Mucosa of stomach (tissue), 1 donor: Measurements from ENCODE around the gene ANO9.
"Not testable (repeated sequence)": the region's sequence is repeated elsewhere in the genome, so short reads cannot be mapped to it uniquely, and the experiment has no call there.

ENCODE experiments used
- H3K27me3 ChIP-seq: one replicate; pipeline ENCODE4 v1.7.0; 2013; ENCODE audit warnings: mild to moderate bottlenecking, low read length; ENCODE audit not compliant: control insufficient read depth, insufficient read depth
- H3K36me3 ChIP-seq: one replicate; pipeline ENCODE4 v1.7.0; 2013; ENCODE audit warnings: low read length; ENCODE audit not compliant: control insufficient read depth, insufficient read depth
- H3K4me1 ChIP-seq: one replicate; pipeline ENCODE4 v1.7.0; 2013; ENCODE audit warnings: mild to moderate bottlenecking, low read length; ENCODE audit not compliant: control insufficient read depth, insufficient read depth
- H3K4me3 ChIP-seq: one replicate; pipeline ENCODE4 v1.7.0; 2013; ENCODE audit warnings: low read length
- H3K9ac ChIP-seq: one replicate; pipeline ENCODE4 v1.7.0; 2013; ENCODE audit warnings: mild to moderate bottlenecking, low read length, moderate library complexity
- H3K9me3 ChIP-seq: one replicate; pipeline ENCODE4 v1.7.0; 2013; ENCODE audit warnings: mild to moderate bottlenecking, low read length, moderate library complexity; ENCODE audit not compliant: control insufficient read depth
- donor health status: Pancreatic carcinoma.

ANO9 gene

GRCh38 chr11:413120-414081 lies 28.4 kb downstream of the ANO9 start:
- Histone ChIP-seq H3K9me3 (no peaks in the 10 kb centered on the region), H3K4me3 (no peak overlapping the region), H3K27me3 (peaks cover 7% of the 10 kb centered on the region), H3K4me1 (peaks cover 18% of the 10 kb centered on the region), H3K9ac (no peak overlapping the region), H3K36me3 (no peaks in the 10 kb centered on the region)

DNA sequence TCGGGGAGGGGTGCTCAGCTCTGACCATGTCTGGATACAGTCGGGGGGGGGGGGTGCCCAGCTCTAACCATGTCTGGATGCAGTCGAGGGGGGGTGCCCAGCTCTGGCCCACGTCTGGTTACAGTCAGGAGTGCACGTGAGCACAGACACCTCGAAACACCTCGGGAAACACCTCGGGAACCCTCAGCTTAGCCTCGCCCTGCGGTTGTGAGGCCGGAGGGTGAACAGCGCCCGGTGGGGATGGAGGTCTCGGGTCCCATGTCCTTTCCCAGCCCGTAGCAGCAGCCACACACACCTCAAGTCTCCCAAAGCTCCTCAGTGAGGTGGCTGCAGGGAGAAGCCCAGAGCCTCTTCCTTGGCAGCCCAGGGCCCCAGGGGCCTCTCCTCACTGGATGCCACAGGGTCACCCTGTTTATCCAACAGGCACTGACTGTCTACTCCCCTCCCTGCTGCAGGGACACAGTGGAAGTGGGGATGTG lies 29.1 kb downstream of the ANO9 start:
- Histone ChIP-seq H3K9me3 (no peaks in the 10 kb centered on the region), H3K36me3 (no peaks in the 10 kb centered on the region), H3K9ac (no peak overlapping the region), H3K4me1 (peaks cover 14% of the 10 kb centered on the region), H3K27me3 (peaks cover 7% of the 10 kb centered on the region), H3K4me3 (no peak overlapping the region)

DNA sequence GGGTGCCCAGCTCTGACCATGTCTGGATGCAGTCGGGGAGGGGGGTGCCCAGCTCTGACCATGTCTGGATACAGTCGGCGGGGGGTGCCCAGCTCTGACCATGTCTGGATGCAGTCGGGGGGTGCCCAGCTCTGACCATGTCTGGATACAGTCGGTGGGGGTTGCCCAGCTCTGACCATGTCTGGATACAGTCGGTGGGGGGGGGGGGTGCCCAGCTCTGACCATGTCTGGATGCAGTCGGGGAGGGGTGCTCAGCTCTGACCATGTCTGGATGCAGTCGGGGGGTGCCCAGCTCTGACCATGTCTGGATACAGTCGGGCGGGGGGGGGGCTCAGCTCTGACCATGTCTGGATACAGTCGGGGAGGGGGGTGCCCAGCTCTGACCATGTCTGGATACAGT lies 30.3 kb downstream of the ANO9 start:
- not testable (repeated sequence) for H3K9ac ChIP-seq, H3K27me3 ChIP-seq, H3K36me3 ChIP-seq, H3K9me3 ChIP-seq, H3K4me3 ChIP-seq
- H3K4me1 ChIP-seq, result peaks cover 14% of the 10 kb centered on the region

- not testable (repeated sequence) for H3K9me3 ChIP-seq, H3K9ac ChIP-seq, H3K4me3 ChIP-seq, H3K36me3 ChIP-seq, H3K27me3 ChIP-seq
- H3K4me1 ChIP-seq, result peaks cover 17% of the 10 kb centered on the region
Measured at GRCh38 chr11:410711-411110, 31.1 kb downstream of the ANO9 start.

DNA sequence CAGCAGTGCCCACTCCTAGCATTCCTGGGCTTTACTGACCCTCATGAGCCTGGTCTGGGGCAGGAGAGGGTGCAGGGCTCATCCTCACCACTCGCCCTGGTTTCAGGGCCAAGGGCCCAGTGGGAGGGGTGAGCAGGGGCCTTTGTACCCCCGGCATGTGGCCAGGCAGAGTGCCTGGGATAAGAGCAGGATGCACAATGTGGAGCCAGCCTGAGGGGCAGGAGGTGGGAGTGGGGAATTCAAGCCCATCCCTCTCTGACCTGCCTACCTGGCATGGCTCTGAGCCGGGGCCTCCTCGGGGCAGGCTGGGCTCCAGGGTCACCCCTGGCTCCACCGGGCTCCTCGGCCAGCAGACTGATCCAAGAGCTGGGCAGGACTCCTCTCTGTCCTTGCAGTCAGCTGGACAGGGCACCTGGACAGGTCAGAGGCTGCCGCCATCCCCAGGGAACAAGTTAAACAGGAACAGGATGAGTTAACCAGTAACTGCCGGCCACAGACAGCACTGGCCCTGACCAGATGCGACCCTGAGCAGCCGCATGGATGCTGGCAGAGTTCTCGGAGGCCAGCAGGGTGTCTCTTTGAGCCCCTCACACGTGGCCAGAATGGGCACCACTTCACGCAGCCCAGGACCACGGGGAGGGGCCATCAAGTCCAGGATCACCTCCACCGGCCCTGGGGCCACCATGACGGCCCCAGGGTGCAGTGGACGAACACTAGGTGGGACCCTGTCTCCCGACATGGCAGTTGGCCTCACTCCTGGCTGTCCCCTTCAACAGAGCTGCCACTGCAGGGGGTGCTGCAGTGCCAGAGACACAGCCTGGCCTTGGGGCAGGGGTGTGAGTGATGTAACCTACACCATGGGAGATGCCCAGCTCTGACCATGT lies 32.0 kb downstream of the ANO9 start:
- H3K4me1 ChIP-seq, result peaks cover 11% of the 10 kb centered on the region
- no peak overlapping the region for H3K9ac ChIP-seq

DNA sequence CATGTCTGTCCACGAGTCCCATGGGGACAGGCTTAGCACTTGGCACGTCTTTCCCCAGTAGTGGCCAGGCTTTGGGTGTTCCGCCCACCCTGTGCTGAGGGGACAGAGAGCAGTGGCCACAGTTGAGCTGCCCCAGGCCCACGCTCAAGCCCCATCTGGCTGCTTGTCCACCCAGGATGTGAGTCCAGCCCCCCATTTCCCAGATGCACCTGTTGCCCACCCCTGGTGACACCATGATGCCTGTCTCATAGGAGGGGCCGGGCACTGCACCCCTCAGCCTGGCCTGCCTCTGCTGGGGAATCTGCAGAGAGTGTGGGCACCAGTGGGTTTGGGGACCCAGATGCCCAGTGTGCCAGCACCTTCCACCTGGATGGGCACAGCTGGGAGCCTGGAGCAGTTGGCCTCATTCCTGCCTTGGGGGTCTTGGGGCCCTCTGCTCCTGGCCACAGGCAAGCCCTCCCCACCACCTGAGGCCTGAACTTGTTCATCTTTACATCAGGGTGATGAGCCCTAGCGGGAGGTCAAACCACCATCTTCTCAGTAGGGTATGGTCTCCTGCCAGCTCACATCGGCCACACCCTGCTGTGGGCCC lies 32.7 kb downstream of the ANO9 start:
- Histone ChIP-seq H3K4me1 (peaks cover 11% of the 10 kb centered on the region), H3K36me3 (no peaks in the 10 kb centered on the region), H3K9me3 (no peaks in the 10 kb centered on the region), H3K9ac (no peak overlapping the region), H3K27me3 (no peaks in the 10 kb centered on the region), H3K4me3 (no peak overlapping the region)

More for the DNA sequence above, 32.0 kb downstream of the ANO9 start:
- Histone ChIP-seq H3K27me3 (no peaks in the 10 kb centered on the region), H3K9me3 (no peaks in the 10 kb centered on the region), H3K36me3 (no peaks in the 10 kb centered on the region), H3K4me3 (no peak overlapping the region)

DNA sequence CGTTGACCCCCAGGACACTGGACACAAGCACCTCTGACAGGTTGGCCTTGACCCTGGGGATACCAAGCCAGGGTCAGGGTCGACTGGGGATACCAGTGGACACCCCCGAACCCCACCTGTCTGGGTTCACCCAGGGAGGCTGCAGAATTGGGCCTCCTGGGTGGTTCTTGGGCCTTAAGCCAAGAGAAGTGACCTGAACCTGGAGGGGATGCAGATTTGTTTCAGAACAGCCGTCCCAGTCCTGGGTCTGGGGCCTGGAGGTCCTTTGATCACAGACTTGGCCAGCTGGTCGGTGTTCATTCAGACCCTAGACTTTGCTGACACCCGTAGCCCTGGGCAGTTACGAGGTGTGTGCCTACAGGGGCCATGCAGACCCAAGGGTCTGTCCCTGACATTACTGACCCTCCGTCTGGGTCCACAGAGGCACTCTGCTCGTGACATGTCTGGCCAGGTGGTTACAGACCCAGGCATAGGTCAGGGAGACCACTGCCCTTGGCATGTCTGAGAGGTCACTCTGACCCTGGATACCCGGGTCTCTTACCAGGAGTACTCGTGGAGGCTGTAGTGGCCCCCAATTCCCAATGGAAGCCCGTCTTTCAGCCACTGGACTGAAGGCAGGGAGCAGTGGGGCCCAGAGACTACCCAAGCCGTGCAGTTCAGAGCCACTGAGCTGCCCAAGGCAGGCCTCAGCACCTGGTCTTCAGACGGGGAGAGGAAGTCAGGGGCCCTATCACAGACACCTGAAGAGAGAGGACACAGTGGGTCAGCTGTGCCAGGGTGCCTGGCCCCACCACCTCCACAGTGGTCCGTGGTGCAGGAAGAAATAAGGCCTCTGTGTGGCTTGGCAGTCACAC lies 33.4 kb downstream of the ANO9 start:
- Histone ChIP-seq H3K27me3 (no peaks in the 10 kb centered on the region), H3K36me3 (no peaks in the 10 kb centered on the region), H3K9me3 (no peaks in the 10 kb centered on the region), H3K4me1 (peaks cover 11% of the 10 kb centered on the region), H3K4me3 (no peak overlapping the region), H3K9ac (no peak overlapping the region)

- H3K9ac ChIP-seq, result no peak overlapping the region
- H3K4me1 ChIP-seq, result peaks cover 11% of the 10 kb centered on the region
- no peaks in the 10 kb centered on the region for H3K27me3 ChIP-seq
- H3K4me3 ChIP-seq, result no peak overlapping the region
- no peaks in the 10 kb centered on the region for H3K9me3 ChIP-seq
- H3K36me3 ChIP-seq, result no peaks in the 10 kb centered on the region
Measured at GRCh38 chr11:407651-408123, 34.1 kb downstream of the ANO9 start.

DNA sequence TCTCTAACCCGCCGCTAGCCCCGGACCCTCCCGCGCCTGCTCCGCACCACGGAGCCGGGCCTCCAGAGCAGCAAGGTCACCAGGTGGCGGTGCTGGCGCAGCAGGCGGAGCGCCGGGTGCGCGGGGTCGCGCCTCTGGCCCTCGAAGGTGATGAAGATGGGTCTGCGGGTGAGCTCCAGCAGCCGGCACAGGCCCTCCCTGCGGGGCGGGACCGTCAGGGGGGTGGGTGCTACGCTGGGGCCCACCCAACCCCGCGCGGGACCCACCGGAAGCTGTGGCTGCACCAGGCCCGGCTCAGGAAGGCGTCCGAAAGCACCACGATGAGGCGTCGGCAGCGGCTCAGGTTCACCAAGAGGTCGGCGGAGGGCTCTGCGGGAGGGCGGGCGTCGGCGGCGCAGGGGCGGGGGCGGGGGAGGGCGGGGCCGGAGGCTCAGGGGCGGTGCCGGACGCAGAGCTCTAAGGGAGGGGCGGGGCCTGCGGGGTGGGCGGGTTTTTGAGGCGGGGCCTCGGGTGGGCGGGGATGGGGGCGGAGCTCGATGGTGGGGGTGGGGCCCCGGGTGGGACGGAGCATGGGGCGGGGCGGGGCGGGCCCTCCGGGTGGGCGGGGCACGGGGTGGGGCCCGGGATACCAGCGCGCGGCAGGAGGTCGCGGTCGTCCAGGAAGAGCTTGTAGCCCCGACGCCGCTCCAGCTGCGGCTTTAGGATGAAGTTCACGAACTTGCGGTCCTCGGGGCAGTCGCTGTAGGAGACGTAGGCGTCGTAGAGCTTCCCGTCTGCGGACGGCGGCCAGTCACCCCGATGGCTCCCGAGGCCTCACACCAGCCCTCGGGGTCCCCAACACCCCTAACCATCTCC lies 34.8 kb downstream of the ANO9 start:
- peaks cover 11% of the 10 kb centered on the region for H3K4me1 ChIP-seq
- H3K9me3 ChIP-seq, result no peaks in the 10 kb centered on the region
- H3K36me3 ChIP-seq, result no peaks in the 10 kb centered on the region
- H3K27me3 ChIP-seq, result no peaks in the 10 kb centered on the region
- peak overlapping the region; percentile 14 for H3K4me3 ChIP-seq
- peak overlapping the region; percentile 31 for H3K9ac ChIP-seq

DNA sequence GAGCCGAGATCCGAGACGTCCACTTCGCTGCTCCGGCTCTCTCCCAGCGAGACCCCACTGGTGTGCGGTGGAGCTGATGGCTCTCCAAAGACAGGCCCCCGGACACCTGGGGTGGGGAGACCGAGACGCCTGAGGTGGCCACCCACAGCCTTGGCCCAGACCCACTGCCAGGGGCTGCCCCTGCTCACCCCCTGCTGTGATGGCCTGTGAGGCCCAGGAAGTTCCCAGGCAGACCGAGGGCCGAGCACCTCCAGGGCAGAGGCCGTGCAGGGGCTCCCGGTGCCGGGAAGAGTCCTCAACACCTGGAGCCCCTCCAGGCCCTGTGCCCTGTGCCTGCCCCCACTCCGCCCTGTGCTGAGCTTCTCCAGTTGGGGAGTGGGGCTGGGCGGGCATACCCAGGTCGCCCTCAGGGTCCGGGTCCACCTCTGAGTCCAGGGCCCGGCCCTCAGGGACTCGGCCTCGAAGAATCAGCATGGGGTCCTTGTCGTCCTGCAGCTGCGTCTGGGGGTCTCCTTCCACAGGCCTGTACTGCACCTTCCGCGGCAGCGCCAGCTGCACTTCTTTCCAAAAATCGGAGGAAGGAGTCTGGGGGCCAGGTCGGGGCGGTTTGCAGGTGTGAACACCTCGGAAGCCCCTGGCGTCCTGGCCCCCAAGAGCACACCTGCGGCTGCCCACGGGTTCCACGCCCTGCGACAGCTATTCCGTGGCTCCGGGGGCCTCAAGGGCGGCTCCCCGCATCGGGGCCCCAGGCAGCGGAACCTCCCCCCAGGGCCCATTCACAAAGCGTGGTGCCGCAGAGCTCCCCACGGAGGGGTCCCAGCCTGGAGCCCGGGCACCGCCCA lies 35.6 kb downstream of the ANO9 start:
- H3K27me3 ChIP-seq, result no peaks in the 10 kb centered on the region
- peaks cover 11% of the 10 kb centered on the region for H3K4me1 ChIP-seq
- no peaks in the 10 kb centered on the region for H3K9me3 ChIP-seq
- no peaks in the 10 kb centered on the region for H3K36me3 ChIP-seq
- peak overlapping the region; percentile 31 for H3K9ac ChIP-seq
- peak overlapping the region; percentile 14 for H3K4me3 ChIP-seq
